K562 (cell line): ENCODE results near the gene CXCR5. TPM values are rescaled to one million over a fixed set of nuclear protein-coding genes. Genes with fewer than 3 reads are reported as not detected.

ENCODE experiments used
- BACH1 ChIP-seq: fragments of 200-800 bp; sonication (Bioruptor generic); IDR thresholded peaks from 2 replicates; pipeline ENCODE4 v1.6.1; 2016; ENCODE audit warnings: missing genetic modification characterization, missing compliant biosample characterization
- BRF1 ChIP-seq: IDR thresholded peaks from 3 replicates; pipeline ENCODE4 v1.6.1; 2011; ENCODE audit warnings: borderline replicate concordance, mild to moderate bottlenecking; ENCODE audit not compliant: insufficient read length; ENCODE audit errors: extremely low read depth
- CHD2 ChIP-seq: IDR thresholded peaks from 2 replicates; pipeline ENCODE4 v1.6.1; 2011; ENCODE audit warnings: low read depth, low read length
- ELF4 ChIP-seq: fragments of 450-650 bp; formaldehyde crosslinking; IDR thresholded peaks from 2 replicates; pipeline ENCODE4 v1.4.0; 2022; ENCODE audit warnings: missing genetic modification characterization
- ELK1 ChIP-seq: sonication (generic); formaldehyde crosslinking; IDR thresholded peaks from 2 replicates; pipeline ENCODE4 v1.8.1; 2022; ENCODE audit warnings: missing genetic modification reagents
- ERF ChIP-seq: fragments of 450-650 bp; formaldehyde crosslinking; IDR thresholded peaks from 2 replicates; pipeline ENCODE4 v1.4.0; 2020; ENCODE audit warnings: mild to moderate bottlenecking, mixed read lengths
- GATAD2A ChIP-seq: fragments of 450-650 bp; IDR thresholded peaks from 2 replicates; pipeline ENCODE4 v1.6.1; 2017
- GTF3C2 ChIP-seq: IDR thresholded peaks from 3 replicates; pipeline ENCODE4 v1.6.1; 2011; ENCODE audit warnings: borderline replicate concordance, mild to moderate bottlenecking, moderate library complexity; ENCODE audit not compliant: insufficient read length; ENCODE audit errors: extremely low read depth
- MEF2D ChIP-seq: conservative IDR thresholded peaks from 2 replicates; pipeline ENCODE4 v1.6.1; 2016; ENCODE audit warnings: low read depth, missing genetic modification characterization, missing compliant biosample characterization
- NR1H2 ChIP-seq: sonication (generic); formaldehyde crosslinking; IDR thresholded peaks from 2 replicates; pipeline ENCODE4 v1.4.0; 2020; ENCODE audit warnings: mild to moderate bottlenecking, missing genetic modification reagents
- POLR2AphosphoS2 ChIP-seq: IDR thresholded peaks from 2 replicates; pipeline ENCODE4 v1.6.1; 2012; ENCODE audit warnings: low read length, improper control_type of control experiment
- RBM22 ChIP-seq: fragments of 200-400 bp; formaldehyde crosslinking; IDR thresholded peaks from 2 replicates; pipeline ENCODE4 v1.6.1; 2018; ENCODE audit warnings: low read length, low read depth; ENCODE audit not compliant: poor library complexity, severe bottlenecking
- TEAD4 ChIP-seq, 2 experiments: sonication (generic) in 1 of 2; formaldehyde crosslinking in 1 of 2; IDR thresholded peaks; 2 replicates each; pipeline versions ENCODE4 v1.6.1 to v1.8.0; 2012 to 2022; ENCODE audit warnings: borderline replicate concordance in 1 of 2, inconsistent platforms in 1 of 2, low read length in 1 of 2, mild to moderate bottlenecking in 1 of 2, missing genetic modification reagents in 1 of 2
- ZBTB33 ChIP-seq: sonication (generic); formaldehyde crosslinking; IDR thresholded peaks from 2 replicates; pipeline ENCODE4 v1.8.1; 2023; ENCODE audit warnings: mild to moderate bottlenecking, missing genetic modification reagents
- ZNF212 ChIP-seq: fragments of 450-650 bp; formaldehyde crosslinking; IDR thresholded peaks from 2 replicates; pipeline ENCODE4 v1.4.0; 2020; ENCODE audit warnings: mild to moderate bottlenecking
- ZNF324 ChIP-seq: fragments of 250-450 bp; sonication (Bioruptor Pico); IDR thresholded peaks from 2 replicates; pipeline ENCODE4 v1.4.0; 2020; ENCODE audit warnings: mild to moderate bottlenecking
- polyA plus RNA-seq, 8 experiments: library from polyadenylated mRNA; depleted of rRNA in 4 of 8; stranded (reverse) in 5 of 8; unstranded in 3 of 8; fragments of >200 nt; fragmentation: Nextera tagmentation in 2 of 8; fragmentation: Illumina TruSeq in 1 of 8; extraction: Ambion mirVana in 2 of 8; extraction: Trizol in 1 of 8; gene quantifications; 2 replicates each; pipeline versions ENCODE4 v1.2.1 to v1.2.3, GENCODE V29; 2011 to 2014; ENCODE audit warnings: inconsistent platforms in 1 of 8, missing spikeins in 1 of 8
- total RNA-seq, 7 experiments: library from RNA; depleted of rRNA in 6 of 7; stranded (reverse); fragments of >200 nt in 6 of 7; fragmentation: Illumina TruSeq in 2 of 7; extraction: Trizol in 2 of 7; gene quantifications; 2 replicates each; pipeline versions ENCODE4 v1.2.1 to v1.2.3, GENCODE V29; 2011 to 2021; ENCODE audit warnings: low replicate concordance in 1 of 7

Gene CXCR5
- total and polyA plus RNA-seq, 9 of the 15 experiments (the other 6 are each of a cell fraction or from before 2014, with no cell fraction given): 0.03 to 0.06 TPM; not detected in 7

GRCh38 chr11:118911880-118912741, 28.4 kb downstream of the CXCR5 start (continued):
- TF ChIP-seq TEAD4 (IDR thresholded peaks at IDR 0.05; ENCODE audit: low read length) (peak; percentile 64), TEAD4 (CRISPR knock-in tag; IDR thresholded peaks at IDR 0.05; ENCODE audit: borderline replicate concordance) (no peak), CHD2 (no peak; the same call in 1 of the 2 replicates), BRF1 (no peak), ZBTB33 (CRISPR knock-in tag) (no peak), ZNF324 (CRISPR knock-in tag) (no peak), BACH1 (peak; percentile 65; the same call in 1 of the 2 replicates), GATAD2A (peak; percentile 40), ELF4 (CRISPR knock-in tag) (no peak), NR1H2 (CRISPR knock-in tag) (no peak), GTF3C2 (no peak), RBM22 (no peak), ERF (peak; percentile 9; the same call in 1 of the 2 replicates), ZNF212 (CRISPR knock-in tag) (no peak), POLR2AphosphoS2 (no peak), ELK1 (no peak), MEF2D (no peak; the same call in none of the 2 replicates)
